Cerebellar nuclear complex (tissue), 1 donor: ENCODE measurements around the gene ALDH1L2.
A peak's percentile ranks its signal among the peaks of the same experiment; 100 is the strongest.

Experiments used
- DNase-seq, 2 experiments: peaks; one replicate each; lab custom pipeline; 2025; lab: John Stamatoyannopoulos, UW

Gene ALDH1L2

DNA sequence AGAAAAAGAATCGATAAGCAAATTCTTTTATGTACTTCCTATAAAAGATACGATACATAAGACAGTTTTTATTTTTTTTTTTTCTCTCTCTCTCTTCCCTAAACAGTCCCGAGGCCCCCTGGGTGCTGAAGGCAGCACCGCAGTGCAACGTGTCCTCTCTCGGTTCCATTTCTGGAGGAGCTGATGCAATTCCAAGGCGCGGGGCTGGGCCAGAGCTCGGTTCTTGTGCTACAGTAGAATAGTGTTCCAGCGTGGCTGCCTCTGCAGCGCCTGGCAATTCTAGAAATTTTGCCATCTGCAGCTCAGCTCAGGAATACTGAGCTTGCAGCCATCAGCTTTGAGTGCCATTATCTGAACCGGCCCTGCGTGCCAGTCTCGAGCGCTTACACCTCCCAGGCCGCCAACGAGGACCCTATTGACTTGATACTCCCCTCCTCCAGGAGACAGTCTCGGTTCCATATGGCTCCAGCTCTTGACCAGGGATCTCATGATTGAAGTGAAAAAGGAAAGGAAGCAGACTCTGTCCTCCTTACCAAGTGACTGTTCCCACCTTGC is 630 bp downstream of the ALDH1L2 start:
- DNase-seq, result peak in 1 of 2 experiments; percentile 25

GRCh38 chr12:105083031-105083430 is 1.2 kb downstream of the ALDH1L2 start:
- no peak for DNase-seq

GRCh38 chr12:105078712-105079570 is 5.3 kb downstream of the ALDH1L2 start:
- no peak for DNase-seq

GRCh38 chr12:105077435-105077834 is 6.8 kb downstream of the ALDH1L2 start:
- DNase-seq, result no peak

DNA sequence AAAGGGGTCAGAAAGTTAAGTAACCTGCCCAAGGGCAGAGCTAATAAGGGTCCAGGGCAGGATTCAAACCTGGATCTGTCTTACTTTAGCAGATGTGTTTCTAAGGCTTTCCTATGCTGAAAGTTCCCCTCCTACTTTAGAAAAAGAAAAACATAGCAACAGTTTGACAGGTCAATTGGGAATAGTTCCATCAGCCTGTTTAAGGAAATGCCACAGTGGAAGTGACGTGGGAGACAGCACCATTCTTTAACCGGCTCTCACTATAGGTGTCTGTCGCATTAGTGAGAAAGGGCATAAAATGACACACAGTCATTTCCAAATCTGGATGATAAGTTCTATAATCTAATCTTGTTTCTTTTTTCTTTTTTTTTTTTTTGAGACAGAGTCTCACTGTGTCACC is 7.3 kb downstream of the ALDH1L2 start:
- no peak for DNase-seq

DNA sequence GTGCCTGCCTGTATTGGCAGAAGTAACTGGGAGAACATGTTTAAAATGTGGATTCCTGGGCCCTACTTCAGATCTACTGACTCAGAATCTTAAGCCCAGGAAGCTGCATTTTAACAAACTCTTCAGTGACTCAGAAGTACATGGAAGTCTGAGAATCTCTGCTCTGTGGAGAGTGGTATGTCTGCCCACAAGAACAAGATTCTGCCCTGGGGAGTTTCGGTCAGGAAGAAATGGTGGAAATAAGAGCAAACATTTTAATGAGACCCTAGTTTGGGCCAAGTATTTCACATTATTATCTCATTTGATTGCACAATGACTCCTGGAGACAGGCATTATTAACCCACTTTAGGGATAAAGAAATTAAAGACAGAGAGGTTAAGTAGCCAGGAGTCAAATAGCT is 8.2 kb downstream of the ALDH1L2 start:
- DNase-seq, result no peak

- DNase-seq, result no peak
Observed at GRCh38 chr12:105072888-105073488, 11.3 kb downstream of the ALDH1L2 start.

DNA sequence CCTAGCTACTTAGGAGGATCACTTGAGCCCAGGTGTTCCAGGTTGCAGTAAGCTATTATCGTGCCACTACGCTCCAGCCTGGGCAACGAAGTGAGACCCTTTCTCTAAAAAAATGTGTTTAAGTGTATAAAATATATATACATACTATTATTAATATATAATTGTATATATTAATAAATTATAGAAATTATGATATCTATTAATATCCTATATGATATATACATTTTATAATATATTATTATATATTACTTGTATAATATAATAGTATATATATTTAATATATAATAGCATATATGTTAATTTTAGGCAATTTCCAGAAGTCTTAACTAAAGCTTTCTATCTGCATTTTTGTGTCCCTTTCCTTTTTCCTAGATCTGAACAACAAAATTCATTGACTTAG is 12.3 kb downstream of the ALDH1L2 start:
- no peak for DNase-seq

- DNase-seq, result no peak
Observed at GRCh38 chr12:105069936-105070702, 14.1 kb downstream of the ALDH1L2 start.

DNA sequence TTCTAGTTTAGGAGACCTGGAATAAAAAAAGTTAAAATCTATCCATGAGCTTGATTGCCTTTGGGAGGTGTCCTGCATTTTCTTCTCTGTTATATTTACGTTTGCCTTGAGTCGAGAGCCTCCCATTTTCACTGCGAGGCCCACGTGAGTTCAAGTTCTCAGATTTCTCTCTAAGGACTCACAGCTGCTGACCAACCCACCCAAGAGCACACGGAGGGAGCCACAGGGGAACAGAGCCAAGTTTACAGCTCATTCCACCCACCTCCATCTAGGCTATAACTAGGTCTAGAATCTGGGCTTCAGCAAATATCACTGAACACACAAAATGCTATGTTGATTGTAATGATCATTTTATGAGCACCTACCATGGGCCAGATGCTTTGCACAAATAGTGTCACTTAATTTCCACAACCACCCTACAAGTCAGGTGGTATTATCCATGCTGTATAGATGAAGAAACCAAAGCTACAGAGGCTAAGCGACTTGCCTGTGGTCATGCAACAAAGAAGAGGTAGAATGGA is 16.7 kb downstream of the ALDH1L2 start:
- no peak for DNase-seq

GRCh38 chr12:105064564-105065178 is 19.6 kb downstream of the ALDH1L2 start:
- no peak for DNase-seq

GRCh38 chr12:105060715-105061378 is 23.4 kb downstream of the ALDH1L2 start:
- no peak for DNase-seq

DNA sequence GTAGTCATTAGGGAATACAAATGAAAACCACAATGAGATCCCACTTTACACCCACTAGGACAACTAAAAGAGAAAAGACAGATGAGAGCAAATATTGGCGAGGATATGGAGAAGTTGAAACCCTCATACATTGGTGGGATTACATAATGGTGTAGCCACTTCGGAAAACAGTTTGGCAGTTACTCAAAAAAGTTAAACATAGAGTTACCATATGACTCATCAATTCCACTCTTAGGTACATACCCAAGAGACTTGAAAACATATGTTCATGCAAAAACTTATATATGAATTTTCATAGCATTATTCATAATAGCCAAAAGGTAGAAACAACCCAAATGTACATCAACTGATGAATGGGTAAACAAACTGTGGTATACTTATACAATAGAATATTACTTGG is 27.1 kb downstream of the ALDH1L2 start:
- no peak for DNase-seq

DNA sequence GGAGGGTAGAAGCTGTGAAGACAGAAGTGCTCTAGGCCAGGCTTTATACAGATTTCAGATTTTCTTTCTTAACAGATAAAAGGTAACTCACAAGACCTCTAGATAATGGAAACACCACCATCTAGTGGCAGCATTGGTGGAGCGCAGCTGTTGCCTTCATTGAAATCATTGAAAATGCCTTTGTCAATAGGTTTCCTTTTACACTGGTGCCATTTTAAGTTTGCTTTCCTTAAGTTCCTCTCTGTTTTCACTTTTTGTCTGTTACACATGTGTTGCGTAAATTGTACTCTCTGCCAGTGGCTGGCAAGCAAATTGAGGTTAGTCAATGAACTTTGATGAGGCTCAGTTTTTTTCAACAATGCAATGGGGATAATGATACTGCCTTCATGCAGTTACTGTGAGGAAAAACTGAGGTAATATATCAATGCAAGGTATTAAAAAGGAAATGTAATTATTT is 31.1 kb downstream of the ALDH1L2 start:
- peak in 1 of 2 experiments; percentile 9 for DNase-seq

- DNase-seq, result no peak
Observed at GRCh38 chr12:105051981-105052380, 32.3 kb downstream of the ALDH1L2 start.

GRCh38 chr12:105048315-105048714 is 35.9 kb downstream of the ALDH1L2 start:
- DNase-seq, result no peak

DNA sequence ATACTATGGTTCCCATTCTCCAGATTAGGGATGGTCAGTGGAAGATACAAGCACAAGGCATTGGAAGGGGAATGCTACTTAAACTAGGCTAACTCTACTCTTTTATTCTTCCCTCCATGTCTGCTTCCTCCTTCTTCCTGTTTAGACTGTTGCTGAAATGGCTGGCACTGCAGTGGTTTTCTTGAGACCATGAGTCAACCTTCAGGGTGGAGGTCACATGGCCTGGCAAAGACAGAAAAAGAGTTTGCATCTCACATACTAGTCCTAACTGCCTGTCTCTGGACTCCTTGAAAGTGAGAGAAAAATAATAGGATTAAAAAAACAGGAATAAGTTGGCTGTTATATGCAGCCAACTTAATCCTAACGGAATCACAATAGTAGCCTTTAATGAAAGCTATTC is 37.0 kb downstream of the ALDH1L2 start:
- DNase-seq, result no peak

DNA sequence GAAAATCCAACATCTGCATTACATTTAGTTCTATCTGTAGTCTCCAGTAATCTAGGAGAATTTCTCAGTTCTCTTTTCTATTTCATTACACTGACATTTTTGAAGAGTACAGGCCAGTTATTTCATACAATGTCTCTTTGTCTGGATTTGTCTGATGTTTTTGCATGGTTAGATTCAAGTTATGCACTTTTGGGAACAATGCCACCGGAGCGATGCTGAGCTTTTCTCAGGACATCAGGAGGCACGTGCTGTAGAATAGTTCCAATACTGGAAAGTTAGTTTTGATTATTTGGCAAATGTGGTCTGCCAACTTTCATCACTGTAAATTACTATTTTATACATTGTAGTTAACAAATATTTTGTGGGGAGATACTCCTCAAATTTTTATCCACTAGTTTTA is 43.1 kb downstream of the ALDH1L2 start:
- DNase-seq, result no peak

- DNase-seq, result no peak
Observed at GRCh38 chr12:105040476-105040875, 43.8 kb downstream of the ALDH1L2 start.

GRCh38 chr12:105036937-105037649 is 47.2 kb downstream of the ALDH1L2 start:
- DNase-seq, result no peak
